Thoracic aorta (tissue), 2 donors: ENCODE measurements around the gene C19orf81. TPM values are rescaled to one million over a fixed set of nuclear protein-coding genes. Genes with fewer than 3 reads are reported as not detected.

ENCODE experiments used
- ATAC-seq: fragments of 150-250 bp; one replicate; pipeline ENCODE4 v1.8.0; 2017; ENCODE audit warnings: low read depth; ENCODE audit not compliant: insufficient number of reproducible peaks, low FRiP score
- DNase-seq: peaks from one replicate; pipeline ENCODE4 v3.0.0-alpha.2; 2020; ENCODE audit warnings: low spot score
- H3K27ac ChIP-seq, 2 donors: fragments of 200-600 bp; sonication (generic); 1 replicate in 1 of 2; 2 replicates in 1 of 2; pipeline ENCODE4 v1.5.1; 2016; ENCODE audit warnings: mild to moderate bottlenecking in 2 of 2, moderate library complexity in 2 of 2
- H3K27me3 ChIP-seq: fragments of 200-600 bp; sonication (generic); replicated peaks from 2 replicates; pipeline ENCODE4 v1.6.0; 2016; ENCODE audit warnings: mild to moderate bottlenecking; ENCODE audit not compliant: insufficient read depth
- H3K36me3 ChIP-seq: fragments of 200-600 bp; sonication (generic); one replicate; pipeline ENCODE4 v1.5.1; 2016
- H3K4me1 ChIP-seq, 2 donors: fragments of 200-600 bp; sonication (generic); 1 replicate in 1 of 2; 2 replicates in 1 of 2; pipeline versions ENCODE4 v1.5.1 to v1.6.0; 2016; ENCODE audit warnings: low read depth in 2 of 2, mild to moderate bottlenecking in 1 of 2; ENCODE audit not compliant: control insufficient read depth in 1 of 2
- H3K4me3 ChIP-seq: fragments of 200-600 bp; sonication (generic); 2 replicates; pipeline ENCODE4 v1.5.1; 2016; ENCODE audit warnings: mild to moderate bottlenecking
- H3K9me3 ChIP-seq: fragments of 200-600 bp; sonication (generic); 2 replicates; pipeline ENCODE4 v1.5.1; 2016
- total RNA-seq, 2 donors: library from RNA; depleted of rRNA; stranded (reverse); fragments of >200 nt; gene quantifications; one replicate each; pipeline versions ENCODE4 v1.1.0 to v1.2.3, GENCODE V29; 2016
- TF ChIP-seq, protein P1 (sequence below): fragments of 200-600 bp; sonication (generic); IDR thresholded peaks from one replicate; pipeline ENCODE4 v1.5.1; 2019; ENCODE audit warnings: antibody characterized with exemption

The C19orf81 gene
- total RNA-seq, 2 donors from 2014 or later, result not detected

DNA sequence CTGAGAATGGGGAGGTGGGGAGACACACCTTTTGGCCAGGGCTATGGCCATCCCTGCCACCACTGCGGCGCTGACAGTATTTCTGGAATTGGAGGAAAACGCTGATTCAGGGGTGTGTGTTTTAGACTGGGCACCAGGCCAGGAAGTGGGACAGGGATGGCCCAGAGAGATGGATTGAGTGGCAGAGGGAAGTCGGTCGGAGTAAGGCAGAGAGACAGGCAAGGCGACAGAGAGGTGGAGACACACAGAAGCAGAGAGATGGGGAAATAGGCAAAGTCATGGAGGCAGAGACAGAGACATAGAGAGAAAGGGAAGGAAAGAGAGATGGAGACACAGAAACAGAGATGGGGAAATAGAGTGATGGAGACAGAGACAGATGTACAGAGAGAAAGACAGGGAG lies 4.1 kb upstream of the C19orf81 start:
- H3K4me3 ChIP-seq, result no peak overlapping the region
- TF ChIP-seq, protein P1, sequence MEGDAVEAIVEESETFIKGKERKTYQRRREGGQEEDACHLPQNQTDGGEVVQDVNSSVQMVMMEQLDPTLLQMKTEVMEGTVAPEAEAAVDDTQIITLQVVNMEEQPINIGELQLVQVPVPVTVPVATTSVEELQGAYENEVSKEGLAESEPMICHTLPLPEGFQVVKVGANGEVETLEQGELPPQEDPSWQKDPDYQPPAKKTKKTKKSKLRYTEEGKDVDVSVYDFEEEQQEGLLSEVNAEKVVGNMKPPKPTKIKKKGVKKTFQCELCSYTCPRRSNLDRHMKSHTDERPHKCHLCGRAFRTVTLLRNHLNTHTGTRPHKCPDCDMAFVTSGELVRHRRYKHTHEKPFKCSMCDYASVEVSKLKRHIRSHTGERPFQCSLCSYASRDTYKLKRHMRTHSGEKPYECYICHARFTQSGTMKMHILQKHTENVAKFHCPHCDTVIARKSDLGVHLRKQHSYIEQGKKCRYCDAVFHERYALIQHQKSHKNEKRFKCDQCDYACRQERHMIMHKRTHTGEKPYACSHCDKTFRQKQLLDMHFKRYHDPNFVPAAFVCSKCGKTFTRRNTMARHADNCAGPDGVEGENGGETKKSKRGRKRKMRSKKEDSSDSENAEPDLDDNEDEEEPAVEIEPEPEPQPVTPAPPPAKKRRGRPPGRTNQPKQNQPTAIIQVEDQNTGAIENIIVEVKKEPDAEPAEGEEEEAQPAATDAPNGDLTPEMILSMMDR, result no peak
- H3K27ac ChIP-seq, result no peak overlapping the region
- no peaks in the 10 kb centered on the region for H3K9me3 ChIP-seq
- no peaks in the 10 kb centered on the region for H3K4me1 ChIP-seq
- H3K27me3 ChIP-seq, result no peaks in the 10 kb centered on the region
- no peak for ATAC-seq
- no peaks in the 10 kb centered on the region for H3K36me3 ChIP-seq
- DNase-seq, result no peak

- H3K27me3 ChIP-seq, result no peaks in the 10 kb centered on the region
- no peak overlapping the region for H3K4me3 ChIP-seq
- no peak overlapping the region for H3K27ac ChIP-seq
- no peaks in the 10 kb centered on the region for H3K9me3 ChIP-seq
- H3K4me1 ChIP-seq, result no peaks in the 10 kb centered on the region
- ATAC-seq (no peak), DNase-seq (no peak)
- no peaks in the 10 kb centered on the region for H3K36me3 ChIP-seq
- TF ChIP-seq, protein P1, result no peak
Observed at GRCh38 chr19:50646074-50646807, 3.0 kb upstream of the C19orf81 start.

DNA sequence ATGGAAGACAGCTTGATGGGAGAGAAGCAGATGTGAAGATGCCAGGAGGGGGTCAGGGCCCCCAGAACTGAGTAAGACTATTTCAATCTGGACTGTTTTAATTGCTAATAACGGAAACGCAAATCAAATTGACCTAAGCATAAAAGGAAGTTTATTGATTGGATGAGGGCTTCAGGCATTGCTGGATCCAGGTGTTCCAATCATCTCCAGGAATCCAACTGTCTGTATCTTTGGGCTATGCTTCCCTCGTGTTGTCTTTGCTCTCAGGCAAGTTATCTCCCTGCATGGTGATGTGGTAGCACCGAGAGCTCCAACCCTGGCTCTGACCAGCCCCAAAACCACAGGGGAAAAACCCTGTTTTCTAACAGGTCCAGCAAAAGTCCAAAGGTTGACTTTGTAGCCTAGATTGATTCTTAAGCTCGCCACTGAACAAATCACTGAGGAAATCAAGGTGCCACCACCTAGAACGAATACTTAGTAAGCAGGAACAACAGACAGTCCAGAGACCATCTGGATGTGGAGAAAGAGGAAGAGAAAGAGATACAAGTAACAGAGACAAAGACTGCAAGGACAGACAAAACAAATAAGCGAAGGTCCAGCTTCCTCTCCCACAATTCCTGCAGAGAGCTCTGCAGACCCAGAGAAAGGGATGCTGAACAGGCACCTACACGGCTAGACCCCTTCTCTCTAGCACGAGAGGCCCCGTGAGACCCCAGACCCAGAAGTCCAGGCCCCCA lies 1.2 kb upstream of the C19orf81 start:
- Histone ChIP-seq H3K27me3 (no peaks in the 10 kb centered on the region), H3K36me3 (no peaks in the 10 kb centered on the region), H3K9me3 (no peaks in the 10 kb centered on the region), H3K4me1 (no peaks in the 10 kb centered on the region), H3K4me3 (no peak overlapping the region), H3K27ac (no peak overlapping the region)
- ATAC-seq (no peak), DNase-seq (no peak)
- TF ChIP-seq, protein P1, result no peak

GRCh38 chr19:50648659-50649058 lies 586 bp upstream of the C19orf81 start:
- DNase-seq, result no peak
- no peaks in the 10 kb centered on the region for H3K27me3 ChIP-seq

DNA sequence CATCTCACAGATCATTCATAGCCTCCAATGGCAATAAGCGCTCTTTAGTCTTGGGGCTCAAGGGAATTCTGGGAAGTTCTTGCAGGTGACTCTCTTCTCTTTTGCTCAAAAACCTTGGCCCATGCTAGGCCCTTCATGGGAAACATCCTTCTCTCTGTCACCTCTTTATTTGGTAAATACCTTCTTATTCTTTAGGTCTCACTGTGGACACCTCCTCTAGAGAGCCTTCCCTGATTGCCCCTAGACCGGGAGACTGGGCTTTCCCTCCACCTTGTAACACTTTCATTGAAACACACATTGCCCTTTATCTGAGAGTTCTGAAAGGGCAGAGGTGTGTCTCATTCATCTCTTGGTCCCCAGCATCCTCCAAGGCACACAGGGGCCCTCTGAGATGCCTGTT lies 1.9 kb downstream of the C19orf81 start:
- no peaks in the 10 kb centered on the region for H3K27me3 ChIP-seq

More at GRCh38 chr19:50648659-50649058, 586 bp upstream of the C19orf81 start:
- Histone ChIP-seq H3K27ac (no peak overlapping the region), H3K36me3 (no peaks in the 10 kb centered on the region), H3K4me1 (no peaks in the 10 kb centered on the region), H3K9me3 (no peaks in the 10 kb centered on the region), H3K4me3 (no peak overlapping the region)
- TF ChIP-seq, protein P1, result no peak
- ATAC-seq, result no peak

More for the DNA sequence above, 1.9 kb downstream of the C19orf81 start:
- ATAC-seq (no peak), DNase-seq (no peak)
- Histone ChIP-seq H3K4me3 (no peak overlapping the region), H3K36me3 (no peaks in the 10 kb centered on the region), H3K4me1 (no peaks in the 10 kb centered on the region), H3K9me3 (peaks cover 10% of the 10 kb centered on the region), H3K27ac (no peak overlapping the region)
- TF ChIP-seq, protein P1, result no peak
